H4 (cell line): ENCODE data around the gene RPS15. TPM values are rescaled to one million over a fixed set of nuclear protein-coding genes. Genes with fewer than 3 reads are reported as not detected.
"Not testable (repeated sequence)": the region's sequence is repeated elsewhere in the genome, so short reads cannot be mapped to it uniquely, and the experiment has no call there.

ENCODE experiments used
- DNase-seq: peaks from one replicate; pipeline ENCODE4 v3.0.0-alpha.2; 2015; ENCODE audit warnings: low spot score
- total RNA-seq: library from RNA; depleted of rRNA; stranded (reverse); fragments of >200 nt; shearing (Covaris generic); gene quantifications from 2 replicates; pipeline ENCODE4 v1.2.3, GENCODE V29; 2014

The RPS15 gene
- total RNA-seq, 1 experiment from 2014 or later = 1,025 TPM

- DNase-seq = not testable (repeated sequence)
These were observed 18.1 kb upstream of the RPS15 start for GRCh38 chr19:1420085-1420484.

- no peak for DNase-seq
These were observed 17.6 kb upstream of the RPS15 start for GRCh38 chr19:1420590-1420989.

- no peak for DNase-seq
These were observed 16.8 kb upstream of the RPS15 start for GRCh38 chr19:1421218-1421957.

GRCh38 chr19:1421958-1422305 is 16.3 kb upstream of the RPS15 start:
- no peak for DNase-seq

- DNase-seq = no peak
These were observed 15.8 kb upstream of the RPS15 start for GRCh38 chr19:1422360-1422759.

- no peak for DNase-seq
These were observed 15.3 kb upstream of the RPS15 start for GRCh38 chr19:1422943-1423342.

GRCh38 chr19:1423436-1424191 is 14.6 kb upstream of the RPS15 start:
- DNase-seq = no peak

- DNase-seq = no peak
These were observed 13.8 kb upstream of the RPS15 start for GRCh38 chr19:1424192-1424955.

GRCh38 chr19:1425102-1425837 is 12.9 kb upstream of the RPS15 start:
- DNase-seq = no peak

- no peak for DNase-seq
These were observed 12.3 kb upstream of the RPS15 start for GRCh38 chr19:1425902-1426301.

- no peak for DNase-seq
These were observed 11.5 kb upstream of the RPS15 start for GRCh38 chr19:1426736-1427135.

- no peak for DNase-seq
These were observed 10.8 kb upstream of the RPS15 start for GRCh38 chr19:1427221-1427920.

GRCh38 chr19:1428738-1429391 is 9.3 kb upstream of the RPS15 start:
- no peak for DNase-seq

- no peak for DNase-seq
These were observed 8.4 kb upstream of the RPS15 start for GRCh38 chr19:1429750-1430149.

GRCh38 chr19:1430246-1430645 is 8.0 kb upstream of the RPS15 start:
- no peak for DNase-seq

GRCh38 chr19:1431759-1432506 is 6.3 kb upstream of the RPS15 start:
- no peak for DNase-seq

GRCh38 chr19:1432507-1432887 is 5.7 kb upstream of the RPS15 start:
- no peak for DNase-seq

- DNase-seq = no peak
These were observed 4.8 kb upstream of the RPS15 start for GRCh38 chr19:1433119-1434039.

- no peak for DNase-seq
These were observed 4.2 kb upstream of the RPS15 start for GRCh38 chr19:1434040-1434366.
